Cardiac septum (tissue), 1 donor: Measurements from ENCODE around the gene KRTAP5-1. TPM values are rescaled to one million over a fixed set of nuclear protein-coding genes. Genes with fewer than 3 reads are reported as not detected.
A peak's percentile ranks its signal among the peaks of the same experiment; 100 is the strongest.

ENCODE experiments used
- DNase-seq: peaks from one replicate; pipeline ENCODE4 v3.0.0-alpha.2; 2020; ENCODE audit warnings: low spot score
- intact Hi-C: fragments of 100-400 bp; cut with DNase I; formaldehyde crosslinking; loops from one replicate; pipeline ENCODE4 v1.14.0; 2022
- total RNA-seq: library from RNA; stranded (reverse); fragmentation: NEBNext Ultra II Directional; extraction: Animal tissue kit (Norgen Biotek cat#: 25700); gene quantifications from one replicate; pipeline ENCODE4 v1.2.1, GENCODE V29; 2021
- donor health status: DM: no; HTN: no; CAD: no.

Gene KRTAP5-1
- total RNA-seq, 1 donor from 2014 or later = not detected

DNA sequence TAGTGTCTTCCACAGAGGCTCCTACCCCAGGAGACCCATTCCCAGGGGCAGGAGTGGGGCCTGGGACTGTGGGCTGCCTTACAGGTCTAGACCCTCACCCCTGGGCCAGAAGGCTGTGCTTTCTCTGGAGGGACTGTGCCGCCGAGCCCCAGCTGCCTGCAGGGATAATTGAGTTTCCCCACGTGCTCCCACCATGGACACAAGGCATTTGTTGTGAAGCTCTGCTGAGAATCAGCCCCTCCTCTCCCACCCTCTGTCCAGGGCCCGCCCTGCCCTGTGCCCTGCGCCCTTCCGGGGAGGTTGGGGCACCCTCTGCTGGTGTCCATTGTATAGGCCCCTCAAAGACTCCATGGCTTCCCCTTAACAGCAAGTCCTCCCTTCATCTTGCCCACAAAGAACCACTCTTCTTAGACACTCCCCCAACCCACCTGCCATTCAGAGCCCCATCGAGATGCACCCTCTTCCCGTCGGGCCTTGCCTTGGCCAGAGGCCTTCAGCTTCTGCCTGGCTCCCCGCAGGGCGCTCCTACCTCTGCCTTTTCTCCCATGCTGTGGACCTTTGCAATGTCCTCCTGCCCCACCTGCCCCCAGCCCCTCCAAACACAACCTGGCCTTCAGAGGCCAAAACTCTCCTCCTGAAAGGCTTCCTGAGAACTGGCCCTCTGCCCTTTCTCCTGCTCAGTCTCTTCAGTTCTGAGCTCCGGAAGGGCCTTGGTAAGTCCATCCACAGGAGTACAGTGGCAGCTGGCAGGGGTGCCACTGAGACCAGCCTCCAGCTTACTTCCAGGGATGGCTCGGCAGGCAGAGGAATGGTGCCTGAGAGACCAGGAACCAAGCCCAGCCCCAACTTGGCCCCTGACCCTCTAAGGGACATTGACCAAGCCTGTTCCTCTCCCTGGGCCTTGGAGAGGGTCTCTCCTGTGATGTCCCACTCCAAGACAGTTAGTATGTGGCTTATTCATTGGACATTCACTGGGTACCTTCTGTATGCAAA is 35.4 kb downstream of the KRTAP5-1 start:
- intact Hi-C loops = loop anchor here (10.0 kb wide), 1 partner anchor 75 kb away; the partner anchor contains the start of genes KRTAP5-4 and KRTAP5-5
- peak; percentile 76 for DNase-seq

DNA sequence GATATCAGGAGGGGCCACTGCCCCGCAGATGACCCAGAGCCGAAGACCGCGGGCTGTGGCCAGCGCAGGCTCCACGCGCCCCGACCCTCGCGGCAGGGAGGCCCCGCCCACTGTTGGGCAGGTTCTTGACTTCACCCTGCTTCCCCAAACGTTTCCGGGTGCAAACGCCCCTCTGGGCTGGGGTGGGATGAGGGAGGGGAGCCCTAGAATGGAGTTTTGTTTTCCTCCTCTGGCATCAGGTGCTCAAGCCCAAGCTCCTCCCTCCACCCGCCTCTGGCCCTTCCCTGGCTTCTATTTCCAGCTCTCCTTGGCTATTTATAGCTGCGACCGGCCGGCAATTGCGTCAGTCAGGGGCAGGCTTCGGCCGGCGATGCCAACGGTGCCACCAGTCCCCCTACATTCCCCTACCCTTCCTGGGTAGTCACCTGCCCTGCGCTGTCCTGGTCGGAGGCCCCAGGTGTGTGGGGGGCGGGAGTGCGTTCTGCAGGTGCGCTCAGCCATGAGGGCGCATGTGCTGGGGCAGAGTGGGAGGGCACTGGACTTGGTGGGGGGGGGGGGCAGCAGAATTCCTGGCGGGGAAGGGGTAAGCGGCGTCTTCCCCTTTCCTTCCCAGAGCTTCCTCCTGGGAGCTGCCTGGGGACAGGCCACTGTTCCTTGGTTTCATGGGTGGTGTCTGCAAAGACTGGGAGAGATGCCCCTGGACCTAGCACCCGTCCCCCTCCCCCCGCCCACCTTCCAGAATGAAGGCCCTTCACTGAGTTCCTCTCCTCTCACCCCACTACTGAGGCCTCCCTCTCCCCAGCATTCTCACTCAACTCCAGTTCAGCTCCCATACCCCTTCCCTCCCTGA is 36.6 kb downstream of the KRTAP5-1 start:
- DNase-seq = peak; percentile 87
- intact Hi-C loops = loop anchor here (1.0 to 10.0 kb wide), 2 partner anchors 11 to 76 kb away; partner anchors contain the start of genes KRTAP5-4 and KRTAP5-5

DNA sequence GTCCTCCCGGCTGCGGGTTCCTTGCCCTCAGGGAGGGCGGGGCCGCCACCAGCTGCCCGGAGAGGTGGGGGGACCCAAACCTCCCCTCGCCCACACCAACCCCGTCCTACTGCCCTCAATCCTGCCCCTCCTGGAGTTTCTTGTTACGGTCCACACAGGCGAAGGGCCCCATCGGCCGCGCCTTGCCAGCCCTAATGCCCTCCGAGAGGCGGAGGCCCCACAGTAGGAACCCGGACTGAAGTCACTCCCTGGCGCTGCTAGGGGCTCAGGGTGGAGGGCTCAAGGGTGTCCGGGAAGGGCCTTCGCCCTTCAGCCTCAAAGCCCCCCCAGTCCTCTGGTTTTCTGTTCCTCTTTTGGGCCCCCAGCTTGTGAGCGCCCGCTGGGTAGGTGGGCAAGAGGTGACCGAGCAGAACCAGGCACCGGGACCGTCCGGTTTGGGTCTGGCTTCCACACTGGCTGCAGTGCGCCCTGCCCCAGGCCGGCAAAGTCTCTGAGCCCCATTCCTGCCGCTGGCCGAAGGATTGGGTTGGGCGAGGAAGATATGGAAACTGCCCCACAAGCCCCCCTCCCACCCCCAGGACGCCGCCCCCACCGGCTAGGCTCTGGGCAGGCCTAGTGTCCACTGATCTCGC is 37.5 kb downstream of the KRTAP5-1 start:
- no peak for DNase-seq
- intact Hi-C loops = loop anchor here (1.0 to 10.0 kb wide), 2 partner anchors 12 to 77 kb away; partner anchors contain the start of genes KRTAP5-4 and KRTAP5-5

DNA sequence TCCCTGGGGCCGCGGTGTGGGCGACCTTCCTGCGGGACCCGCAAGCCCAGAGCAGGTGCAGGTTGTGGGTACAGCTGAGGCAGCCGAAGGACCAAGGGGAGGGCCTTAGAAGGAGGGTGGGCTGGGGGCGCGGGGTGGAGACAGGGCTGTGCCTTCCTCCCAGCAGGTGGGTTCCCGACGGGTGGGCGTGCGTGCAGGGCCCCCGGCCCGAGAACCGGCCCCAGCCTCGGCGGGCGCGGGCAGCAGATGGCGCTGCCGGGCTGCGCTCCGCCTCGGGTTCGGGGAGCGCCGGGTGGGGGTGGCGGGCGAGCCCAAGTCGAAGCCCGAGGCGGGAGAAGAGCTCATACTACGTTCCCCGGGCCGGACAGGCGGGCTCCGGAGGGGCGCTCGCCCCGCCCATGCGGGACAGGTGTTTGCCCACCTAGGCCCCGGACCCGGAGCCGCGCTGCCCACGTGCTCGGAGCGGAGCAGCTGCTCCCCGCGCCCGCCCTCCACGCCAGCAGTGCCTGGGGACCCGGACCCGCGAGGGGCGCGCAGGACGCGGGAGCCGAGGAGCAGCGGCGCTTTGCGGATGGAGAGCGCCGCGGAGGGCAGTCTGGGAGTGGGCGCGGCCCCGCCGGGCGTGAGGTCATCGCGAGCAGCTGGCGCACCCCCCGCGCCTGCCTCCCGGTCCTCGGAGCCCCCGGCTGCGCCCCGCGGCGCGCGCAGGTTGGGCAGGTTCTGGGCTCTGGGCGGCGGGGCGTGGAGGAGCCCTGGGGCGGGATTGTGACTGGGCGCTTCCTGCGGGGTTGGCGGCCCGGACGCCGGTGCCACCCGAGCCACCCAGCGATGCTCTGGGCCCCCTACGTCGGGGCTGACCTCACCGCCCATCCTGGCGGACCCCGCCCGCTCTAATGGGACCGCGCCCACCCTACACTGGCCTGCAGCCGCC is 38.3 kb downstream of the KRTAP5-1 start:
- peak; percentile 73 for DNase-seq
- intact Hi-C loops = loop anchor here (1.0 to 10.0 kb wide), 2 partner anchors 28 to 78 kb away; partner anchors contain the start of genes KRTAP5-4 and KRTAP5-5

DNA sequence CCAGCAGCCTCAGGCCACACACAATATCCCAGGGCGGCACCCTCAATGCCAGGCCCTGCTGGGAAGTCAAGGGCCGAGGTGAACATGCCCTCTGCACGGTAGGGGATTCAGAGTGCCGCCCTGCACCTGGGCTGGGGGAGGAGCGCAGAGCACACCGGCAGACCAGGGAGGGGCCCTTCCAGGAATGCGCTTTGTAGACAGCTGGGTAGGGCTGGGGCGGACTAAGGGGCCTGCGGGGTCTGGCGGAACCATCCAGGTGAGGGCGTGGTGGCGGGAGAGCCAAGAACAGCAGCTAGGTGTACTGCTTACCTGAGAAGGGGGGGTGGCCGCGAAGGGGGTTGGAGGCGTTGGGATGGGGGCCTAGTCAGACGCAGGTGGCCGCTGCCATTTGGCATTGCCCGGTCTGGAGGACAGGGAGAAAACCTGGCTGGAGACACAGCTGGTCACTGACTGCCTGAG is 39.0 kb downstream of the KRTAP5-1 start:
- no peak for DNase-seq
- intact Hi-C loops = loop anchor here (1.0 to 10.0 kb wide), 2 partner anchors 28 to 79 kb away; partner anchors contain the start of genes KRTAP5-4 and KRTAP5-5

DNA sequence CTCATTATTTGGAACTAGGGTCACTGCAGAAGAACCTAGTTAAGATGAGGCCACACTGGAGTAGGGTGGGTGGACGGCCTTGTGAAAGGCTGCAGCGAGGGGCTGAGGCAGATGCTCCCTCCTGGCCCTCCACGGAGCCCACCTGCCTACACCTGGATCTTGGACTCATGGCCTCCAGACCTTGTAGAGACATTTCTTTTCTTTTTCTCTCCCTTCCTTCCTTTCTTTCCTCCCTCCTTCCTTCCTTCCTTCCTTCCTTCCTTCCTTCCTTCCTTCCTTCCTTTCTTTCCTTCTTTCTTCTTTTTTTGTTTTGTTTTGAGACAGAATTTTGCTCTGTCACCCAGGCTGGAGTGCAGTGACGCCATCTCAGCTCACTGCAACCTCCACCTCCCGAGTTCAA is 39.7 kb downstream of the KRTAP5-1 start:
- intact Hi-C loops = loop anchor here (10.0 kb wide), 1 partner anchor 79 kb away; the partner anchor contains the start of genes KRTAP5-4 and KRTAP5-5
- DNase-seq = no peak

DNA sequence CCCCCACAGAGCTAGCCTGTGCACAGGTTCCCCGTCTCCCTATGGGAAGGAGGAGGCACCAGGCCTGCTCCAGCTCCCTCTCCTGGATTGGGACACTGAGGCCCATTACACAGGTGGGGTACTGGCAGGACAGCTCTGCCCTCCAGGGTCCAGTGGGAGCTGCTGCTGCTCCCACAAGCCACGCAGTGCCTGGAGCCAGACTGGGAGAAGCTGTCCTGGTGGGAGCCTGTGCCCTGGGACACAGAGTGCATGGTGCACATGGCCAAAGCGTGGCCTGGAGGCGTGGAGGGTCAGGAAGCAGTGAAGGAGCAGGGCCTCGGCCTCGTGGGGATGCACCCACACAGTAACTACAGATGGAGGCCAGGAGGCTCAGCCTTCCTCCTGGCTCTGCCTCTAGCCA is 40.5 kb downstream of the KRTAP5-1 start:
- intact Hi-C loops = loop anchor here (10.0 kb wide), 1 partner anchor 80 kb away; the partner anchor contains the start of genes KRTAP5-4 and KRTAP5-5
- no peak for DNase-seq

DNA sequence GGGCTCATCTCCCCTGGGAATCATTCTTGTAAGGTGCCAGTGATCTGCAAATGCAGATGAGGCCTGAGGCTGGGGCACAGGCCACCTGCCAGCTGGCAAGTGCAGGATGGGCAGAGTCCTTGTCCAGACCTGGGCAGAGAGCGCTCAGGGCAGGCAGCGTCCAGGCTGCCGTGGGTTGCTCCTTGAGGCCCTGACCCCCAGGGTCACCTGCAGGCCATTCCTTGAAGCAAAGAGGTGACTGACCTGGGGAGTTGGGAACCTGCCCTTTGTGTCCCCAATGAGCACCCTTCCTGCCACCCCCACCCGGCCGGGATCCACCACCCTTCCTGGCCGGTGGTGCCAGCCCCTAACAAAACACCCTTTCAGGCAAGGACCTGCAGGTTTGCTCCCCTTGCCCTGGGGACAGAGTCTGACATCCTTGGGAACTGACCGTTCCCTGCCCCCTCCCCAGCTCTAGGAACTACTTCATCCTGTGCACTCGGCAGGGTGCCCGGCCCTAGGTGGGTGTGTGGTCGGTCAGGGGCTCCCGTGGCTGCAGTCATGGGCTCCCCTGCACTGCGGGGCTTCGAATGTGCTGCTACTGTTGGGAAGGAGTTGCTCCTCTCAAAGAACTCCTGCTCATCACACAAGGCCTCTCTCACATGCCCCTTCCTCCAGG is 41.3 kb downstream of the KRTAP5-1 start:
- DNase-seq = no peak
- intact Hi-C loops = loop anchor here (10.0 kb wide), 1 partner anchor 81 kb away; the partner anchor contains the start of genes KRTAP5-4 and KRTAP5-5

DNA sequence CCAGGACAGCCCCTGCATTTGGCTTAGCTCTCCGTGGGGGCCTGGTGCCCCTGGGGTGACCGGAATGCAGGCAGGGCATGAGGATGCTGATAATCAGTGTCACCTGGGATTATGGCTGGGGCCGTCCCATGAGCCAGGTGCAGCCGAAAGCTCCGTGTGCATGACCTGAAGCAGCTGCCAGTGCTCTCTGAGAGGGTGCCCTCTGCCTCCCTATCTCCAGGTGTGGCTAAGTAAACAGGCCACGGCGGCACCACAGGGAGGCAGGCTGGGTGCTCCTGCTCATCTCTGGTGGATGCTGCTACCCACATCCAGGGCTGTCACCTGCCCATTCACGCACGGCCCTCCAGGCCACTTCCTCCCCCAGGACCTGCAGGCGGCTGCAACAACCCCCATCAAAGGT is 42.8 kb downstream of the KRTAP5-1 start:
- DNase-seq = no peak
- intact Hi-C loops = loop anchor here (10.0 kb wide), 1 partner anchor 83 kb away; the partner anchor contains the start of genes KRTAP5-4 and KRTAP5-5

DNA sequence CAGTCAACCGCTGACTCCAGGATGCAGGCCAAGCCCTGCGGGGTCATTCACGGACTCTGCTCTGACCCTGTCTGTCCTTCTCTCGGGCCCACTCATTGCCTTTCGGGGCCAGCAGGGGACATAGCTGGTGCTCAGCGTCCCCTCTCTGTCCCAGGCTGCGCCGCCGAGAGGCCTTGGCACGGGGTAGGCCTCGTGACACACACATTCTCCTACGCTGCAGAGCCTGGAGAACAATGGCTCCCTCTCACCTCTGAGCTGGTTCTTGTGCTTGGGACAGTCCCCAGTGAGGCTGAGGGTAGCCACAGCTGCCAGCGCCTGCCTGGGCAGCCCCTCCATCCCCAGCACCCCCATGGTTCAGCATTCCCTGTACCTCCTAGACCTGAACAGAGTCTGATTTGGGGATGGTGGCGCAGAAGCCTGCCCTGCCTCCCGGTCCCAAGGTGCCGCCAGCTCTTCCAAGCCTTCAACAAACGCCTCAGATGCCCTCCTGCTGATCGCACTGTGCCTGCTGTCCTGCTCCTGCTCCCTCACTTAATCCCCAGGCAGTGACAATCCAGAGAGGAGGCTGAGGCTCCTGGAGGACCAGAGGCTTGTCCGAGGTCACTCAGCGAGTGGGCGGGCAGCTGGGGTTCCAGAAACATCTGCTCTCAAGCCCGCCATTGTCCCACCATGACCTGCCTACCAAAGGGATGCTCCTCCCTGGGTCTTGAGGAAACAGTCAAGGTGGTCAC is 43.4 kb downstream of the KRTAP5-1 start:
- intact Hi-C loops = loop anchor here (10.0 kb wide), 1 partner anchor 83 kb away; the partner anchor contains the start of genes KRTAP5-4 and KRTAP5-5
- DNase-seq = no peak

DNA sequence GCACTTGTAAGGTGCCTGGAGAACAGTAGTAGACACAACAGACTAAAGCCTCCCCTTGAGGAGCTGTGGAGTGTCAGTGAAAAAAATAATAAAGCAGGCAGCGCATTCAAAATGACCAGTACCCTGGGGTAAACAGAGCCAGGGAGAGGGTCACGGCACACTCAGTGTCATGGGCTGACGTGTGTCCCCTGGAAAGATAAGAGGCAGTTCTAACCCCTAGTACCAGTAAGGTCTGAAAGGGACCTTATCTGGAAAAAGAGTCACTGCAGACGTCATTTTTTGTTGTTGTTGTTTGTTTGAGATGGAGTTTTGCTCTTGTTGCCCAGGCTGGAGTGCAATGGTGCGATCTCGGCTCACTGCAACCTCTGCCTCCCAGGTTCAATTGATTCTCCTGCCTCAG is 45.0 kb downstream of the KRTAP5-1 start:
- intact Hi-C loops = loop anchor here (10.0 kb wide), 1 partner anchor 85 kb away; the partner anchor contains the start of genes KRTAP5-4 and KRTAP5-5
- no peak for DNase-seq

DNA sequence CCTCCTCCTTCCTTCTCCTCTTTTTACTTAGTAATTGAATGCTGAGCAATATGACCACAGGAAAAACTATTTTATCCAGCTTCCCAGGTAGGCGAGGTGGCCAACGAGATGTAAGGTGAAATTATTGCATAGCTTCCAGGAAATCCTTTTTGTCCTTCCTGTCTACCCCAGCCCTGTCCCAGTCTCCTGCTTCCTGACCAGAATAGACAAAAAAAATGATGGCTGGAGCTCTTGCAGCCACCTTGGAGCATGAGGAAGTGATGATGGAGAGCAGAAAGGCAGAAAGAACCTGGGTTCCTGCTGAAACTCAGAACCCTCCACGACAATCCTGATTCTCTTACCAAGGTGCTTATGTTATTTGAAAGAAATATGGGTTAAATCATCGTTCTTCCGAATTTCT is 46.9 kb downstream of the KRTAP5-1 start:
- intact Hi-C loops = loop anchor here (5.0 kb wide), 1 partner anchor 34 kb away; the partner anchor contains the start of gene DUSP8
- DNase-seq = no peak

DNA sequence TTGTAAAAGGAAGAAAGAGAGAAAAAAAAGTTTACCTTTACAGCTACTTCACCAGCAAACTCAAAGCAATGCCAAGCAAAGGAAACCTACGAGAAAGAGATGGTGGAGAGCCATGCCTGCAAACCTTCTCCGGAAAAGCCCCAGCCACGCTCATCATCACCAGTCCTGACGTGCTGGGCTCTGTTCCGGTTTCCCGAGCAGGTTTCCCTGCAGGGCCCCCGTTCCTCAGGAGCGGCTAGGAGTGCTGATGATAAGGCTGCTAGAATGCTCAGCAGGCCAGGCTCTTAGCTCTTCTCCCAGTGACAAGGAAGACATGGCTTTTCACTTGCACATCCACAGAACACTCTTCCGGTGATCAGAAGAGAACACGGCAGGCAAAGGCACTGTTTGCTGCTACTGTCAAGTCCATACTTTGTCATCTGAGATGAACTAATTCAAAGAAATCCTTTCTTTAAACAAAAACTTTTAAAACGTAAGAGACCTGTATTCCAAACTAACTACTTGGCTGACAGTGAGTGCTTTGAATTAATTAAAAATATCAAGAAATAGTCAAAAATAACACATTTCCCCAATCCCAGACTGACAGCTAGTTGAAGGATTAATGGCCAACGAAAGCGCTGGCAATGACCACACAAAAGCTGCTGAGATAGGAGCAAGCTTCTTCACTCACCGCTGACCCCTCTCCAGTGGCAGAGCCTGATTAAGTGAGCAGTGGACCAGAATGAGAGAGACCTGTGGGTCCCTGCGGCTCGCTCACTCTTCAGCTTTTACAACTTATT is 48.8 kb downstream of the KRTAP5-1 start:
- no peak for DNase-seq
- intact Hi-C loops = loop anchor here (5.0 kb wide), 1 partner anchor 36 kb away; the partner anchor contains the start of gene DUSP8

DNA sequence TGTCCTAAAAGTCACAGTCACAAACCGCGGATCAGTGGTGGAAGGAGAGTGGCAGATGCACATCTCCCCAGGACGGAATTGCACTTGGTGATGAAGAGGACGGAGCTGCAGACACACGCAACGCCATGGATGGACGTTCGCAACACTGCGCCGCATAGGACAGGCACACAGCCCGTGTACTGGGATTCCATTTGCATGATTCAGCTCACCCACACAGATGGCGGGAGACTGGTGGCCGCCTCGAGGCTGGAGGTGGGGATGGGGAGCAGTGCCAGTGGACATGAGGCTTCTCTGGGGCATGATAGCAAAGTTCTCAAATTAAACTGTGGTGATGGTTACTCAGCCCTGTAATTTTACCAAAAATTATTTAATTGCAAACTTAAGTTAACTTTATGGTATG is 50.4 kb downstream of the KRTAP5-1 start:
- intact Hi-C loops = loop anchor here (5.0 kb wide), 1 partner anchor 38 kb away; the partner anchor contains the start of gene DUSP8
- no peak for DNase-seq
